GM21619 (cell line): ENCODE measurements around the gene GLCCI1.
"Not testable (repeated sequence)": the region's sequence is repeated elsewhere in the genome, so short reads cannot be mapped to it uniquely, and the experiment has no call there.

Source experiments
- ATAC-seq: cut with Tn5 transposase; IDR thresholded peaks from one replicate; pipeline ENCODE4 v1.9.1; 2021; ENCODE audit not compliant: unreplicated experiment

Gene GLCCI1

DNA sequence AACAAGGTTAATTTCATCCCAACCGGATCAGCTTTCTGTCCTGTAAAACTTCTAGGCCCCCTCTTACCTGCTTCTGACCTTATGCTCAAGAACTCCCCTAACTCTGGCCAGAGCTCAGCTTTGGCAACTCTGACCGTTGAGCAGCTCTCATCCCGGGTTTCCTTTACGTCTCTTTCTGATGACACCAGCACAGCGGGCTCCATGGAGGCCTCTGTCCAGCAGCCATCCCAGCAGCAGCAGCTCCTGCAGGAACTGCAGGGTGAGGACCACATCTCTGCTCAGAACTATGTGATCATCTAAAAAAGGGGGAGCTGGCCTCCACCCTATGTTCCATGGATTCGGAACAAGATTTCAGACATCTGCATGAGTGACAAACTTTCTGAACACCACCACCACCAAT is 117.6 kb downstream of the GLCCI1 start:
- no peak for ATAC-seq

DNA sequence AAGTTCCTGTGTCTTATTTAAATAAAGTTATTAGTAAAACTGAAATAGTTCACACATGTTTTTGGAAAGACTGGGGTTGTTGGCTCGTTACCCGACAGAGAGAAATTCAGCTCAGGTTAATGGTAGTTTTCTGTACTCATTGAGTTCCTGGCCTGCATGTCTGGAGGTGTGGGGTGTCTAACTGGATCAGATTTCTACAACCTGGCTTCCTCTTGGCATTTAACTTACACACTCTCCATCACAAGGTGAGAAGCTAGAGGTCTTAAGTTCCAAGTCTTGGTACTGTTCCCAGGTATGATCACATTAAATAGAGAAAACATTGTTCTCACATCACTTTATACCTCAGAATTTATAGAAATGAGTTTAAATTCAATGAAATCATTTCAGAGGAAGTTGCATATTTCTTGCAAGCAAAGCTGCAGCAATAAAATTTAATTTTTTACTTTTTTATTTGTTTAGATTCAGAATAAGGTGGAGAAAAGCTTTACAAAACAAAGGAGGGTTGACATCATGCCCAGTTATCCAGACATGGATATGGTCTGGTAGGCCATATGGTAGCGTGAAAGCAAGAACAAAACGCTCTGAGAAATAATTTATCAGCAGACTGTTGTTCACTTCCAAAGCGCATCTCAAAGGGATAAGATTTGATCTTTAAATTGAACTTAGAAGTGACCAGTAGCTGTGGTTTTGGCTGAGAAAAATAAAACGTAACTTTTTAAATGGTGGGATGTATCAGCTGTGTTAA is 120.6 kb downstream of the GLCCI1 start:
- ATAC-seq, result no peak

DNA sequence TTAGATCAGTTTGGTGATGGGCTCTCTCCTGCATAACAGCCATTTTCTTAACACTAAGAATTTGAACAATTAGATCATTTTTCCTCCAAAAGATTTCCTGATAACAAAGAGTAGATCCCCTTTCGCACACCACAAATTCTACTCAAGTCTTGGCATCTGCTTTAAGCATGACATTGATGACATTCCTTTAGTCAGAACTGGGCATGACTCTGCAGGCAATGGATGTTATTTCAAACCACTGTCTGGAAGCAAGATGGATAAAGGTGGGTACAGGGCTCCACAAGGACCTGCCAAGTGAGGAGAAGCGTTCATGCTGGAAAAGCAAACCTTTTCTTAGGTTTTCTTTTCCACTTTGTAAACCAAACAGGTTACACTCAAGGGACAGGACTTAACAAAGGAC is 123.5 kb downstream of the GLCCI1 start:
- no peak for ATAC-seq

DNA sequence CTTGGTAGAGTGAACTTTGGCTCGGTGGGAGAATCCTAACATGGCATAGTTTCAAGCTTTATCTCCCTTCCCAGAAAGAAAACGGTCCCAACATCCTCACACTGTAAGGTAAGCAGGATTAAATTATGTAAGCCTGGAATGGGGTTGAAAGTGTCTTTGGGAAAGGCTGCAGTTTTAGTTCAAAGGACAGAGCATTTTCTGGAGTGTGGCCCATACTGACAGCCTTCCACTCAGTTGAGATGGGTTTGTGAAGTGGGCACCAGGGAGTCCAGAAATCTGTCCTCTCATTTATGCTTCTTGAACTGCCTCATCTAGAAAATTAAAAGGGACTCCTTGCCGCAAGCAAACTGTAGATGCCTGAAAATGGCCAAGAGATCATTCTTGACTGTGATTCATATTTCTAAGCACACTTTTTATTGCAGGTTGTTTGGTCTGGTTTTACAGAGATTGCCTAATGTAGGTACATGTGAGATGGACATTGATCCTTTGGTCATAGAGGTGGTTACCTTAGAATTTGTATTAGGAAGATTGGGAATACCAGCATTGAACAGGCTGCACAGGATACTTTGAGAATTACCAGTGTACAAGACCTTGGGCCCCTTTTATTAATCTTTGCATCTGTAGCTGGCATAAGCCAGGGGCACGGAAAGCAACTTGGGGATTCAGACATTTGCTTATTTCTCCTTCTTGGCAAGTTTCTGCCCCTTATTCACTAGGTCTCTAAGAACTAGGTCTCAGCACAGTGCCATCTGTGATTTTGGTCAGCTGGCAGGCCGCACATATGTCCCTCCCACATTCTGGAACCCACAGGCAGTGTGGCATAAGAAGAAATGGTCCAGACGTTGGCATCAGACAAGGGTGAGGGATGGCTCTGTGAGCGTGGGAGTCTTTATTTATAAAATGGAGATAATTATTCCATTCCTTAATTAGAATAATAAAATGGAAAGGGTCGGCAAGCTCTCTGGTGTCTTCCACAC is 125.9 kb downstream of the GLCCI1 start:
- ATAC-seq, result no peak

DNA sequence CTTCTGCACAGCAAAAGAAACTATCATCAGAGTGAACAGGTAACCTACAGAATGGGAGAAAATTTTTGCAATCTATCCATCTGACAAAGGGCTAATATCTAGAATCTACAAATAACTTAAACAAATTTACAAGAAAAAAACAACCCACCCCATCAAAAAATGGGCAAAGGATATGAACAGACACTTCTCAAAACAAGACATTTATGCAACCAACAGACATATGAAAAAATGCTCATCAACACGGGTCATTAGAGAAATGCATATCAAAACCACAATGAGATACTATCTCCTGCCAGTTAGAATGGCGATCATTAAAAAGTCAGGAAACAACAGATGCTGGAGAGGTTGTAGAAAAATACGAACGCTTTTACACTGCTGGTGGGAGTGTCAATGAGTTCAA is 132.7 kb downstream of the GLCCI1 start:
- ATAC-seq, result not testable (repeated sequence)

DNA sequence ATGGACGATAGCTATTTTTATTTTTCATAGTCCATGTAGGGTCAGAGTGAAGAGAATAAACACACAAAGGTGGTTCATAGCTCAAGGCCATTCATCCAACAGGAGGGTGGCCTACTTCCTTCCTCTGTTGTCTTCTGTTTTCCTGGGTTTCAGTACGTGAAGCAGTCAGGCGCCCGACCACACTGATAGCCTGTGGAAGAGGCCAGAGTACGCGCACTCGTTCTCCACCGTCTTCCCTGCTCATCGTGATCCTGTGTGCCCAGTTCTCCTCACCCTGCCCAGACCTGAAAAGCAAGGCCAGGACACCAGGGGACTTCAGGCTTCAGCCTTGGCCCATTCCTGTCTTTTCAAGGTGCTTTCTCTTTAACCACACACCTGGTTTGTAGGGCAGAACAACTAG is 134.7 kb downstream of the GLCCI1 start:
- ATAC-seq, result no peak

DNA sequence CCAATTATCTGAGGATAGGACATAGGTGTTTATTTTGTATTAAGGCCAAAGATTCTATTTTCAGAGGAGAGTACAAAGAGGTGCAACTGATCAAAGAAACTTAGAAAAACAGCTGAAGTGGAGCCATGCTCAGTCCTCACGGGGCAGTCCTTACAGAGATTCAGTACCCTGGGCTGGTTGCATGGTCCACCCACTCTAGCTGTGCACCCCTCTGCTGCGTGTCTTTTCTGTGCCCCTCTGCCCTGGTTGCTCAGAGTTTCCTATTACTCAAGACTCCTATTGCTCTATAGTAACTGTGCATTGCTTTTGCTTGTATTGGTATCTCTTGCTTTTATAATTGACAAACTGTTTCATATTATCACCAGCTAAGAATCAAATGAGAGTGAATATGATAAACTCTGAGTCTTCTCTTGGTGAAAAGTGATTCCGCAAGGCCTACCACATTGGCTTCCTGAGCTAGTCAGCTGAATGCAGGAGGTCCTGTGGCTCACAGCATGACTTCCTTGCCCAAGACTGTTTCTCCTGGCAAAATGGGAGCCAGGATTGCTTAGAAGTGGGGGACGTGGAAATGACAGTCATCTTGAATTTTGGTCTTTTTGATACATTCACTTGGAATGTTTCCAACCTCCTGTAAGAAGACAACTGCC is 137.0 kb downstream of the GLCCI1 start:
- no peak for ATAC-seq

DNA sequence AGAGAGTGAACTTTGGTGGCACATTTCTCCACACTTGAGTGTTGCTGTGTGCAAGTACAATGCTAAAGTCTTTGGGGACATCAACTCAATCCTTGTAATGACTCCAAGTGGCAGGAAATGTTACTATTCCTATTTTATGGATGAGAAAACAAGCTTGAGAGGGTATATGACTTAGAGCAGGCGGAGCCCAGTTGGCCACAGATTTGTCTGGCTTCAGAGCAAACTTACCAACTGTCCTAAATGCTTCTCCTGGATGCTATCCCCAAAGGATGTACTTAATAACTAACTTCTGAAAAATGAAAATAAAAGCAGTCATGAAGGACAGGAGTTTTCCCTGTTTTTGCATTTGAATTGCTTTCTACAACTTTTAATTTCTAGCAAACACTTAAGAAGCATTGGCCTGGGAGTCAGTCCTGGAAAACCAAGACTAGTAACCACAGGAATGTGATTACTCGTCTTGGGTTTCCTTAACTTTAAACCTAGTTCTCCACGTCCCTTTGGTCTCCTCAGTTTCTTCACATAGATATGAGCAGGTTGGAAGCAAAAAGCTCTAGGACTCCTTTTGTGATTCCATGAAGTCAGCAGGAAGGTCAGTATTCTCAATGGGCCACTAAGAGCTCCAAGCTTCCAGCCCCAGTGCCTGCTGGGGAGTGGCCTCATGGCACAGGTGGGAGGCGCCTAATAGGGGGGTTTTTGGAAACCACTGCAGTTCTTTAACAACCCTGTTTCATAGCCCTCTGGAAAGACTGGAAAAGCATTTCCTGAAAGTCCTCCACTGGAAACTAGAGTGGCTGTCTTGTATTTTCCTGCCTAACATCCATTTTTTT is 140.8 kb downstream of the GLCCI1 start:
- no peak for ATAC-seq

DNA sequence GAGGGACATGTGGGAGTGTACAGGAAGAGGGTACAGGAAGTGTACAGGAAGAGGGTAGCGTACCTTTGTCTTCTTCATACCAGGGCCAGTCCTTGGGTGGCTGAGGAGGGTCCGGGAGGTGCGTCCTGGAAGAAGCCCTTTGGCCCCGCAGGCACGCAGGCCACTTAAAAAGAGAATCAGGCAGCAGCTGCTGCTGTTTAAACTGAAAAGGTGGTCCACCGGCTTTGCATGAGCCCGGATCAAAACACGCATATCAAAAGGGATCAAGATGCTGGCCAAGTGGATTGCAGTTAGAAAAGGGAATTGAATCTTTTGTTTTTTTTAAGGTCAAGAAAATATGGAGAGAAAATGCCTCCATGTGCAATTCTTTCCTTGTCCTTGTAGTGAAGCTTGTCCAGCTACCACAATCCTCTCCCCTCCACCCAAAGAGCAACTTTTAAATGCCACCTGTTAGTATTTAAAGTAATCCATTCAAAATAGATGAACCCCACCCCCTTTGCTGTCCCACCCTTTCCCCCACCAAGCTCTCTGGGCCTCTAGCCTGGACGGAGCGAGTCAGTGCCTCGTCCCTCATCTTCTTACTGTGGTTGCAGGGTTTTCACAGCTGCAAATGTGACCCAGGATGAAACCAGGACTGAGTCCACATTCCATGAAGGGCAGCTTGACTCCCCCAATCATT is 142.8 kb downstream of the GLCCI1 start:
- ATAC-seq, result no peak

DNA sequence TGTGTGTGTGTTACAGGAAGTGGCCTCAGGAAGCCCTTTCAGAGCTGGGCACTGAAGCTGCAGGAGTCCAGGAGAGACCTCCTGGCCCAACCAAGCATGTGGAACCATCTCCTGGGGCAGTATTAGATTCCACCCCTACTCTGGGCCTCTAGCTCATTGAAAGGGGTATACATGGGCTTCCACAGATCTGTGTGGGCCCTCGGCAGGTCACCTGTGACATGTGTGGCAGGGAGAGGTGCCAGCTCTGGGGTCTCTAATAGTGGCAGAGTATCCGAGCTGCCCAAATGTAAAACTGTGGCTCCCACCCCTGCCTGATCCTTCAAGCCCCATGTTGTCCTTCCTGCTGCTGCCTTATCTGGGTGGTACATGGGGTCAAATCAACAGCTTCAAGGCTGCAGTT is 144.1 kb downstream of the GLCCI1 start:
- ATAC-seq, result no peak

DNA sequence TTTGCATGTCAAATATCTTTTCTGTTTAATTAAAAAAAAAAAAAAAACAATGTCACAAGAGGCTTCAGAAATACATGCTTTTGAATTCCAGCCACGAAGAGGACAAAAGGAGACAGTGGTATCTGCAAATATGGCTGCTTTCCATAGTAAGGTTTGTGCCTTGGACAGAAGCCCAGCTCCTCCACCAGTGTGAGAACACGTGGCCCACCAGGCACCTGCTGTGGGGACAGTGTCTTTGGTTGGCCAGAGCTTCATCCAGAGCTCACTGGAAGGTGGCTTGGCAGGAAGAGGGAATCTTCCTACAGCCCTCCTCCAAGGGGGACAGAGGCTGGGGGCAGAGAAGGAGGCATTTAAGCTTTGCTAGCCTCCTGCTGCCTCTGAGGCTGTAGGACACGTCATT is 144.6 kb downstream of the GLCCI1 start:
- no peak for ATAC-seq

DNA sequence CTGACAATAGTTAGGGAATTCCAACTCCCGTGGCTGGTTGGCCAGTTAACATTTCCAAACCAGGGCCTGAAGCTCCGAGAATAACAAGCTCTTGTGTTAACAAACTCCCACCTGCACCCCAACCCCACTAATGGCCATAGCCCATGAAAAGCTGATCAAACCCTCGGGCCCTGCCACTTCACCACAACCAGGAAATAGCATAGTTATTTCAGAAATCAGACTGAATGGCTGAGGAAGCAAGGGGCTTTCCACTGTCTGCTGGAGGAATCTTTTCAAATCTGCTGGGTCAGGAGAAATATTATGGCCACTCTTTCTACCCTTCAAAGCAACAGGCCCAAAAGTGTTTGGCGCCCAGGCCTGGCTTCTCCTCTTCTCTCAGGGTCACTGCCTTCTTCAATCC is 145.6 kb downstream of the GLCCI1 start:
- no peak for ATAC-seq

DNA sequence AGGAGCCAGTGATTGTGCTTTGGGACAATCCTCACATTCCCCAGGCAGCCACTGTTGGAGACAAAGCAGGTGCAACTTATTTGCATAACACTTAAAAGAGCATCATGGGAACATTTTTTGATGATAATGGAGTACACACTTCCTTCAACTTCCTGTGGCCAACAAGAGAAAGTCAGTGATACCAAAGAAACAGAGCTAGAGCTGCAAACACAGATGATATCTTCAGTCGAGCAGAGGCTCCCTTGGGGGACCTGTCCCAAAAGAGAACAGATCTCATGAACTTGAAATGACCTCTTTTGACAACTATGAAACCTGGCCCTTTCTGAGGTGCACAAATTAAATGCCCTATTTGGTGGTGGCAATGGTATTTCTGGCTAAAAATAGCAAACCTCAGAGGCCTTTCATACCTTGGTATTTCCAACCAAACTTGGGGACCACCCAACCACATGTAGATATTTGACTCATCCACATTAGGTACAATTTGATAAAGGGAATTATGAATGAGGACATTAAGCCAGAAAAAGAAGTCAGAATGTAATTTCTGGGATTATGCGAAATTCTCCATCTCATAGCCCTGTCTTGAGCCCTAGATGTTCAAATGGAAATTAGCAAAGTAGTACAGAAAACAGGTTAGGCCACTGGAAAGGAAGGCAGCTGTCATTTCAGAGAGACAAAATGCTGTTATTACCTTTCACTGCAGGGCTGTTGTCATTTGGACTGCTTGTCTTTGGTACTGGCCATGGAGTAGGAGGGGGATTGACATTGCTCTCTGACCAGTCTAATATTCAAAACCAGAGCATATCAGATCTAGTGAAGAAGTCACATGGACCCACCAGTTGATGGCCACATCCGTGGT is 147.2 kb downstream of the GLCCI1 start:
- ATAC-seq, result peak; percentile 91

DNA sequence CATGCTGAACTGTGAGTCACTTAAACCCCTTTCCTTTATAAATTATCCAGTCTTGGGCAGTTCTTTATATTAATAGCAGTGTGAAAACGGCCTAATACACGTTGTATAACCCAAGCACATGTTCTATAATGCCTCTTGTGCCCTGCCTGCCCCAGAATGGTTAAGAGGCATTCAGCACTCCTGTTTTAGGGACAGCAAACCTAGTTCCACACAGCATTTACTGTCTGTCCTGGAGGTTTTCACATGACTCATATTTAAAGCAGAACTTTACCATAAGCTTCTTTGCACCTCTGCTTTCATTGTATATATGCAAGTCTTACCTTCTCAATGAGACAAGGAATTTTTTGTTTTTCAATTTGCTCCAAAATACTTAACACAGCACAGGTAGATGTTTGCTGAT is 148.6 kb downstream of the GLCCI1 start:
- no peak for ATAC-seq

DNA sequence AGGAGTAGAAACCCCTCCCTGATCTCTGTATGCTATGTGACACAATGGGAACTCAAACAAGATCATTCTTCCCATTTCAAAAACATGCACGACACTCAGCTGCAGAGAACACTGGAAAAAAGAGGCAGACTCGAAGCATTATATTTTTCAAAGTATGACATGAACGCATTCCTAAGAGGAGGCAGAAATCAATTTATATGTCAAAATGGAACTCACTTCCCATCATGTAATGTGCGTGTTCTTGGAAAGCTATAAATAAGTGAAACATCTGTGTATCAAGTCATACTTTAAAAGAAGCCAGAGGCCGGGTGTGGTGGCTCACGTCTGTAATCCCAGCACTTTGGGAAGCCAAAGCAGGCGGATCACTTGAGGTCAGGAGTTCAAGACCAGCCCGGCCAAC is 150.7 kb downstream of the GLCCI1 start:
- ATAC-seq, result no peak

DNA sequence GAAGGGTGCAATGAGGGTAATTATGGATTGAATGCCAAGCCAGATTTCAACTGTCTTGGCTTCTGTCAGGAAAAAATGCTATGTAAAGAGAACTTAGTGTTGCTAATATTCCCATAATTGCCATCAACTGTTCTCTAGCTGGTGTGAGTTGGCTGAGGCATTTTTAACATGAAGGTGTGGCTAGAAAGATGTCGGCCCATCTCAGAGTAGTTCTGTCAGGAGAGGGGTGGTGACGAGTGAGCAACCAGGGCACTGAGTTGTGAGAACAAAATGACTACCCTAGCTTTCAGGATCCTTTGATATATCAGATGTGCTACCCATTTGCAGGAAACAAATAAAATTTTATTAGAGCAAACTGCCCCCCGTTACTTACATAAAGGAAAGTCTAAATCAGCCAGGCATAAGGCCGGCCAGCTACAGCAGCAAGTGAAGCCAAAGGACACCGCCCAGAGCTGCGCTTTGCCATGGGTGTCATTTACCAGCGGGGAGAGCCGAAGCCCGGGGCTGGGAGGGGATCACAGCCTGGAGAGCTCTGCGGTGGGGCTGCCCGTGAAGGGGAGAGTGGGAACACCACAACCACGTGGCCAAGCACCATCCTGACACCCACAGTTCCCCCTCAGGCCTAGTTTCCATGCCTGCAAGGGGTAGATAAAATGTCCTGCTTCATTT is 151.9 kb downstream of the GLCCI1 start:
- no peak for ATAC-seq

DNA sequence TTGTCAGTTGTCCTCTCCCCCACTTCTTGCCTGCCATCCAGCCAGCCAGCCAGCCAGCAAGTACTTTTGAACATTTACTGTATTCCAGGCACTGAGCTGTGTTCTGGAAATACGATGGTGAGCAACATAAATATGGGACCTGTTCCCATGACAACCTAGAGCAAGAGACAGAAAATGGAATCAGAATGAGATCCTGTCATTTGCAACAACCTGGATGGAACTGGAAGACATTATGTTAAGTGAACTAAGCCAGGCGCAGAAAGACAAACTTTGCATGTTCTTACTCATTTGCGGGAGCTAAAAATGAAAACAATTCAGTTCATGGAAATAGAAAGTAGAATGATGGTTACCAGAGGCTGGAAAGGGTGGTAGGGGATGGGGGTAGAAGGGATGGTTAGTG is 152.6 kb downstream of the GLCCI1 start:
- ATAC-seq, result no peak

DNA sequence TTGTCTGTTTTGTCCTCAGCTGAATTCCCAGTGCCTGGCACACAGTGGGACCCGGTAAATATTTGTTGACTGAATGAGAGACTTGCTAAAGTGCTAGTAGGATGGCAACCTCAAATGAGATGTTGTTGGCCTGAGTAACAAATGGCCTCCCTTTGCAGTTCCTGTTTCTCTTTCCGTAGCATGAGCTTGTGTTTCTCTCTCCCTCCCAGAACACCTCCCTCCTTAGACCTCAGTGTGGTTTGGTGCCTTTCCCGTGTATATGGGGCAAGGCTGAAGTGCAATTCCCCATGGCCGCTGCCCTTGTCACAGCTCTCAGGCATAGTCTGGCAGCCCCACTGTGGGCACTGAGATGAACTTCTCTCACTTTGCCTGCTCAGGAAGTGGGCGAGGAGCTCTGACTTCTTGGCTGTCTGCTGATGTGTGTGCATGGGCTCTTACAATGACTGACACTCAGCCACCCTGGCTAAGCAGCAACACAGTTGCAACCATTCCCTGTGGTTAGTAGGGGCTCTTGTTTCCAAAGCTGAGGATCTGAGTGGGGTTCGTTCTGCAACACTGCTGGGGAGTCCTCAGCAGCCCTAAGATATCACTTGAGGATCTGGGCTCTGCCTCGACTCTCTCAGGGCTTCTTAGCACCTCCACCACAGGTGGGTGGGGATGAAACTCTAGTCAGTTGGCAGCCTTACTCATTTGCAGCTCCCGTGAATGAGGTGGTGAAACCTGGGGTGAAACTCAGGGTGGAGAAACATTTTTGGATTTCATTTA is 157.3 kb downstream of the GLCCI1 start:
- peak; percentile 64 for ATAC-seq
